HepG2 (cell line): ENCODE data around the gene CKS1B. TPM values are rescaled to one million over a fixed set of nuclear protein-coding genes. Genes with fewer than 3 reads are reported as not detected.

ENCODE experiments used
- ARHGAP35 ChIP-seq: sonication (generic); formaldehyde crosslinking; IDR thresholded peaks from 2 replicates; pipeline ENCODE4 v1.9.0; 2022; ENCODE audit warnings: mild to moderate bottlenecking, inconsistent platforms, moderate library complexity, missing genetic modification reagents, borderline replicate concordance
- BCL6 ChIP-seq: IDR thresholded peaks from 2 replicates; pipeline ENCODE4 v1.6.1; 2016; ENCODE audit warnings: missing genetic modification reagents, missing compliant biosample characterization
- BORCS8-MEF2B ChIP-seq: sonication (generic); formaldehyde crosslinking; IDR thresholded peaks from 2 replicates; pipeline ENCODE4 v1.8.0; 2022; ENCODE audit warnings: mild to moderate bottlenecking, missing genetic modification reagents
- CENPT ChIP-seq: sonication (generic); formaldehyde crosslinking; IDR thresholded peaks from 2 replicates; pipeline ENCODE4 v1.8.0; 2022; ENCODE audit warnings: low read depth, mild to moderate bottlenecking, moderate library complexity, missing genetic modification reagents
- FOSL2 ChIP-seq: sonication (generic); formaldehyde crosslinking; IDR thresholded peaks from 2 replicates; pipeline ENCODE4 v1.4.0; 2020; ENCODE audit warnings: missing genetic modification reagents
- FOXK2 ChIP-seq: fragments of 450-650 bp; IDR thresholded peaks from 2 replicates; pipeline ENCODE4 v1.6.1; 2016
- GATAD2A ChIP-seq: IDR thresholded peaks from 2 replicates; pipeline ENCODE4 v1.6.1; 2016
- IRX3 ChIP-seq: sonication (generic); formaldehyde crosslinking; IDR thresholded peaks from 2 replicates; pipeline ENCODE4 v1.8.1; 2023; ENCODE audit warnings: mild to moderate bottlenecking, low read depth, missing genetic modification reagents, borderline replicate concordance
- KAT7 ChIP-seq: IDR thresholded peaks from 2 replicates; pipeline ENCODE4 v1.6.1; 2018; ENCODE audit warnings: borderline replicate concordance, missing compliant biosample characterization
- NAIF1 ChIP-seq: sonication (generic); formaldehyde crosslinking; IDR thresholded peaks from 2 replicates; pipeline ENCODE4 v1.5.0; 2020; ENCODE audit warnings: mild to moderate bottlenecking, missing genetic modification reagents, borderline replicate concordance
- PCBP1 ChIP-seq: fragments of 200-400 bp; formaldehyde crosslinking; IDR thresholded peaks from 2 replicates; pipeline ENCODE4 v1.6.1; 2017; ENCODE audit warnings: mild to moderate bottlenecking, low read depth, low read length, borderline replicate concordance
- PRPF4 ChIP-seq: fragments of 200-400 bp; formaldehyde crosslinking; IDR thresholded peaks from 2 replicates; pipeline ENCODE4 v1.6.1; 2016; ENCODE audit warnings: low read length, low read depth; ENCODE audit not compliant: poor library complexity, severe bottlenecking
- SCMH1 ChIP-seq: sonication (generic); formaldehyde crosslinking; IDR thresholded peaks from 2 replicates; pipeline ENCODE4 v1.9.0; 2021; ENCODE audit warnings: missing genetic modification reagents, mild to moderate bottlenecking, borderline replicate concordance
- SNRNP70 ChIP-seq: fragments of 200-400 bp; formaldehyde crosslinking; IDR thresholded peaks from 2 replicates; pipeline ENCODE4 v1.6.1; 2017; ENCODE audit warnings: mild to moderate bottlenecking, low read depth, low read length, moderate library complexity
- ZBTB46 ChIP-seq: sonication (generic); formaldehyde crosslinking; IDR thresholded peaks from 2 replicates; pipeline ENCODE4 v1.4.0; 2020; ENCODE audit warnings: mild to moderate bottlenecking, missing genetic modification reagents, borderline replicate concordance
- ZMAT5 ChIP-seq: sonication (generic); formaldehyde crosslinking; IDR thresholded peaks from 2 replicates; pipeline ENCODE4 v1.5.0; 2020; ENCODE audit warnings: mild to moderate bottlenecking, low read depth, missing genetic modification reagents, borderline replicate concordance
- ZNF296 ChIP-seq: sonication (generic); formaldehyde crosslinking; conservative IDR thresholded peaks from 2 replicates; pipeline ENCODE4 v1.5.0; 2020; ENCODE audit warnings: mild to moderate bottlenecking, missing genetic modification reagents
- ZNF451 ChIP-seq: sonication (generic); formaldehyde crosslinking; IDR thresholded peaks from 2 replicates; pipeline ENCODE4 v1.5.0; 2020; ENCODE audit warnings: mild to moderate bottlenecking, missing genetic modification reagents
- ZNF562 ChIP-seq: sonication (generic); formaldehyde crosslinking; IDR thresholded peaks from 2 replicates; pipeline ENCODE4 v1.8.0; 2022; ENCODE audit warnings: missing genetic modification reagents, borderline replicate concordance
- ZNF788 ChIP-seq: sonication (generic); formaldehyde crosslinking; IDR thresholded peaks from 2 replicates; pipeline ENCODE4 v1.5.0; 2020; ENCODE audit warnings: mild to moderate bottlenecking, missing genetic modification reagents, borderline replicate concordance
- polyA plus RNA-seq, 8 experiments: library from polyadenylated mRNA; depleted of rRNA in 3 of 8; stranded (reverse) in 7 of 8; unstranded in 1 of 8; fragments of >200 nt; fragmentation: Illumina TruSeq in 4 of 8; extraction: Trizol in 4 of 8; gene quantifications; 2 replicates each; pipeline versions ENCODE4 v1.2.1 to v1.2.3, GENCODE V29; 2011 to 2016; ENCODE audit warnings: low read depth in 4 of 8, missing spikeins in 1 of 8, mixed read lengths in 1 of 8; ENCODE audit not compliant: insufficient read depth in 1 of 8
- total RNA-seq, 5 experiments: library from RNA; depleted of rRNA; stranded (reverse); fragments of >200 nt; fragmentation: Illumina TruSeq; extraction: Trizol; gene quantifications; 2 replicates each; pipeline ENCODE4 v1.2.3, GENCODE V29; 2016; ENCODE audit warnings: low read depth in 1 of 5
- TF ChIP-seq, protein P1 (sequence below): sonication (generic); formaldehyde crosslinking; conservative IDR thresholded peaks from 2 replicates; pipeline ENCODE4 v1.4.0; 2020; ENCODE audit warnings: missing genetic modification reagents
- TF ChIP-seq, protein P2 (sequence below): sonication (generic); formaldehyde crosslinking; IDR thresholded peaks from 2 replicates; pipeline ENCODE4 v1.4.0; 2020; ENCODE audit warnings: missing genetic modification reagents, borderline replicate concordance

Gene CKS1B
- total and polyA plus RNA-seq, 2 of the 13 experiments (the other 11 are each of a cell fraction or from before 2014, with no cell fraction given) = 217 to 222 TPM

- TF ChIP-seq ZBTB46 (no peak), BCL6 (CRISPR knock-in tag) (no peak), ZMAT5 (CRISPR knock-in tag) (no peak), GATAD2A (CRISPR knock-in tag) (0 out of 2 replicates have a peak, but pooled peaks have one; percentile 0), ZNF562 (no peak), FOXK2 (no peak), SCMH1 (CRISPR knock-in tag) (no peak), CENPT (CRISPR knock-in tag) (no peak), ZNF788 (CRISPR knock-in tag) (no peak), KAT7 (CRISPR knock-in tag) (no peak), IRX3 (CRISPR knock-in tag) (no peak), PCBP1 (0 out of 2 replicates have a peak, but pooled peaks have one; percentile 41), ARHGAP35 (CRISPR knock-in tag) (no peak), FOSL2 (CRISPR knock-in tag) (no peak), PRPF4 (no peak), BORCS8-MEF2B (CRISPR knock-in tag) (no peak), ZNF296 (no peak), ZNF451 (CRISPR knock-in tag) (no peak), NAIF1 (CRISPR knock-in tag) (no peak), SNRNP70 (no peak)
- TF ChIP-seq, protein P1, sequence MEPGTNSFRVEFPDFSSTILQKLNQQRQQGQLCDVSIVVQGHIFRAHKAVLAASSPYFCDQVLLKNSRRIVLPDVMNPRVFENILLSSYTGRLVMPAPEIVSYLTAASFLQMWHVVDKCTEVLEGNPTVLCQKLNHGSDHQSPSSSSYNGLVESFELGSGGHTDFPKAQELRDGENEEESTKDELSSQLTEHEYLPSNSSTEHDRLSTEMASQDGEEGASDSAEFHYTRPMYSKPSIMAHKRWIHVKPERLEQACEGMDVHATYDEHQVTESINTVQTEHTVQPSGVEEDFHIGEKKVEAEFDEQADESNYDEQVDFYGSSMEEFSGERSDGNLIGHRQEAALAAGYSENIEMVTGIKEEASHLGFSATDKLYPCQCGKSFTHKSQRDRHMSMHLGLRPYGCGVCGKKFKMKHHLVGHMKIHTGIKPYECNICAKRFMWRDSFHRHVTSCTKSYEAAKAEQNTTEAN = no peak
- TF ChIP-seq, protein P2, sequence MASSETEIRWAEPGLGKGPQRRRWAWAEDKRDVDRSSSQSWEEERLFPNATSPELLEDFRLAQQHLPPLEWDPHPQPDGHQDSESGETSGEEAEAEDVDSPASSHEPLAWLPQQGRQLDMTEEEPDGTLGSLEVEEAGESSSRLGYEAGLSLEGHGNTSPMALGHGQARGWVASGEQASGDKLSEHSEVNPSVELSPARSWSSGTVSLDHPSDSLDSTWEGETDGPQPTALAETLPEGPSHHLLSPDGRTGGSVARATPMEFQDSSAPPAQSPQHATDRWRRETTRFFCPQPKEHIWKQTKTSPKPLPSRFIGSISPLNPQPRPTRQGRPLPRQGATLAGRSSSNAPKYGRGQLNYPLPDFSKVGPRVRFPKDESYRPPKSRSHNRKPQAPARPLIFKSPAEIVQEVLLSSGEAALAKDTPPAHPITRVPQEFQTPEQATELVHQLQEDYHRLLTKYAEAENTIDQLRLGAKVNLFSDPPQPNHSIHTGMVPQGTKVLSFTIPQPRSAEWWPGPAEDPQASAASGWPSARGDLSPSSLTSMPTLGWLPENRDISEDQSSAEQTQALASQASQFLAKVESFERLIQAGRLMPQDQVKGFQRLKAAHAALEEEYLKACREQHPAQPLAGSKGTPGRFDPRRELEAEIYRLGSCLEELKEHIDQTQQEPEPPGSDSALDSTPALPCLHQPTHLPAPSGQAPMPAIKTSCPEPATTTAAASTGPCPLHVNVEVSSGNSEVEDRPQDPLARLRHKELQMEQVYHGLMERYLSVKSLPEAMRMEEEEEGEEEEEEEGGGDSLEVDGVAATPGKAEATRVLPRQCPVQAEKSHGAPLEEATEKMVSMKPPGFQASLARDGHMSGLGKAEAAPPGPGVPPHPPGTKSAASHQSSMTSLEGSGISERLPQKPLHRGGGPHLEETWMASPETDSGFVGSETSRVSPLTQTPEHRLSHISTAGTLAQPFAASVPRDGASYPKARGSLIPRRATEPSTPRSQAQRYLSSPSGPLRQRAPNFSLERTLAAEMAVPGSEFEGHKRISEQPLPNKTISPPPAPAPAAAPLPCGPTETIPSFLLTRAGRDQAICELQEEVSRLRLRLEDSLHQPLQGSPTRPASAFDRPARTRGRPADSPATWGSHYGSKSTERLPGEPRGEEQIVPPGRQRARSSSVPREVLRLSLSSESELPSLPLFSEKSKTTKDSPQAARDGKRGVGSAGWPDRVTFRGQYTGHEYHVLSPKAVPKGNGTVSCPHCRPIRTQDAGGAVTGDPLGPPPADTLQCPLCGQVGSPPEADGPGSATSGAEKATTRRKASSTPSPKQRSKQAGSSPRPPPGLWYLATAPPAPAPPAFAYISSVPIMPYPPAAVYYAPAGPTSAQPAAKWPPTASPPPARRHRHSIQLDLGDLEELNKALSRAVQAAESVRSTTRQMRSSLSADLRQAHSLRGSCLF (CRISPR knock-in tag) = no peak
These were observed 27.4 kb downstream of the CKS1B start (continued) for GRCh38 chr1:155001675-155002463.
